Heart left ventricle (tissue), 13 donors: Measurements from ENCODE around the gene MAN2A1.

Experiments used
- CTCF ChIP-seq, 12 donors: fragments of 200-600 bp; sonication (generic) in 4 of 12; IDR thresholded peaks; one replicate each; pipeline versions ENCODE4 v1.5.0 to v1.8.0; 2018 to 2022; ENCODE audit warnings: antibody characterized with exemption in 12 of 12, mild to moderate bottlenecking in 5 of 12
- POLR2A ChIP-seq, 2 donors: fragments of 450-650 bp; IDR thresholded peaks; one replicate each; pipeline ENCODE4 v1.6.1; 2017; ENCODE audit warnings: antibody characterized with exemption in 2 of 2, mild to moderate bottlenecking in 2 of 2, moderate library complexity in 2 of 2
- donor health status: ischemic (EF 13 %, LVEDD 7.1; RV severe dilation, severe dysfunction).
- donor health status: DM: no; HTN: yes; CAD: no.
- donor health status: DM: no; HTN: no; CAD: no.
- donor health status: ischemic (EF 25% LVEDD 6.9; RV normal size, moderate dysfunction).
- donor health status: ischemic (EF 25% LVEDD 5.7; RV mildly dilated, moderate dysfunction).
- donor health status: ischemic (EF 35%, LVEDD 5.7; RV mildly dilated, moderate dysfunction).
- donor health status: nonischemic (EF 11% LVEDD 7.7; RV severe dilation, severe dysfunction).
- donor health status: DM: yes; HTN: yes; CAD: no.
- donor health status: PGD.
- donor health status: ischemic (EF 29% LVEDD 5.4; RV normal size, mild dysfunction).
- donor health status: nonischemic (EF 23%, LVEDD 6.1; RV moderate dilation, normal function).

GRCh38 chr5:109652096-109652495, 37.6 kb upstream of the MAN2A1 start:
- TF ChIP-seq CTCF (IDR thresholded peaks at IDR 0.05) (no peak), POLR2A (IDR thresholded peaks at IDR 0.05) (no peak)
